OCI-LY1 (cell line): ENCODE results near the gene TTLL11.
A peak's percentile ranks its signal among the peaks of the same experiment; 100 is the strongest.

Source experiments
- H2AFZ ChIP-seq: fragments of 200-600 bp; sonication (generic), shearing (Covaris generic); 2 replicates; pipeline ENCODE4 v1.6.0; 2014; ENCODE audit warnings: antibody characterized with exemption, mild to moderate bottlenecking, low read length
- H3F3A ChIP-seq: fragments of 200-600 bp; sonication (generic), shearing (Covaris generic); 2 replicates; pipeline ENCODE4 v1.6.0; 2014; ENCODE audit warnings: mild to moderate bottlenecking, antibody characterized with exemption, low read length, moderate library complexity; ENCODE audit not compliant: insufficient read depth
- H3K27ac ChIP-seq: fragments of 200-600 bp; sonication (generic); 2 replicates; pipeline ENCODE4 v1.5.1; 2014; ENCODE audit warnings: low read length, mixed run types, mild to moderate bottlenecking, low read depth; ENCODE audit not compliant: poor library complexity, severe bottlenecking
- H3K27me3 ChIP-seq: fragments of 200-600 bp; sonication (generic); 2 replicates; pipeline ENCODE4 v1.6.0; 2014; ENCODE audit warnings: antibody characterized with exemption, mild to moderate bottlenecking, low read length, moderate library complexity; ENCODE audit not compliant: insufficient read depth
- H3K36me3 ChIP-seq: fragments of 200-600 bp; sonication (generic); 2 replicates; pipeline ENCODE4 v1.6.1; 2014; ENCODE audit warnings: mild to moderate bottlenecking, antibody characterized with exemption, low read length, moderate library complexity, mixed read lengths; ENCODE audit not compliant: insufficient read depth
- H3K4me1 ChIP-seq: fragments of 200-600 bp; sonication (generic); 2 replicates; pipeline ENCODE4 v1.5.1; 2014; ENCODE audit warnings: mild to moderate bottlenecking, low read length, moderate library complexity; ENCODE audit not compliant: insufficient read depth, severe bottlenecking
- H3K4me2 ChIP-seq: fragments of 200-600 bp; sonication (generic), shearing (Covaris generic); 2 replicates; pipeline ENCODE4 v1.6.1; 2014; ENCODE audit warnings: low read length
- H3K4me3 ChIP-seq: fragments of 200-600 bp; sonication (generic); 2 replicates; pipeline ENCODE4 v1.5.1; 2014; ENCODE audit warnings: low read length, low read depth, mild to moderate bottlenecking, mixed read lengths; ENCODE audit not compliant: poor library complexity, severe bottlenecking
- H3K79me2 ChIP-seq: fragments of 200-600 bp; shearing (Covaris generic); 2 replicates; pipeline ENCODE4 v1.6.1; 2016; ENCODE audit warnings: mixed run types, low read length, mixed read lengths; ENCODE audit not compliant: insufficient read depth
- H3K9ac ChIP-seq: fragments of 200-600 bp; sonication (generic), shearing (Covaris generic); 2 replicates; pipeline ENCODE4 v1.6.1; 2014; ENCODE audit warnings: mild to moderate bottlenecking, low read length, mixed read lengths
- H3K9me2 ChIP-seq: fragments of 200-600 bp; sonication (generic), shearing (Covaris generic); 2 replicates; pipeline ENCODE4 v1.6.1; 2014; ENCODE audit warnings: low read depth, mild to moderate bottlenecking, low read length, mixed read lengths
- H3K9me3 ChIP-seq: fragments of 200-600 bp; shearing (Covaris generic); 2 replicates; pipeline ENCODE4 v1.6.1; 2014; ENCODE audit warnings: low read length, mixed read lengths
- H4K20me1 ChIP-seq: fragments of 200-600 bp; sonication (generic), shearing (Covaris generic); 2 replicates; pipeline ENCODE4 v1.6.0; 2016; ENCODE audit warnings: mild to moderate bottlenecking, low read length; ENCODE audit not compliant: insufficient read depth
- EZH2 ChIP-seq: fragments of 200-600 bp; sonication (generic), shearing (Covaris generic); IDR thresholded peaks from 2 replicates; pipeline ENCODE4 v1.8.0; 2017; ENCODE audit warnings: borderline replicate concordance, mixed run types, mild to moderate bottlenecking, antibody characterized with exemption, low read length, moderate library complexity, mixed read lengths
- TF ChIP-seq, protein P1 (sequence below): fragments of 200-600 bp; sonication (generic), shearing (Covaris generic); IDR thresholded peaks from 2 replicates; pipeline ENCODE4 v1.5.1; 2017; ENCODE audit warnings: mild to moderate bottlenecking, antibody characterized with exemption, low read length, moderate library complexity, mixed read lengths

TTLL11 gene

DNA sequence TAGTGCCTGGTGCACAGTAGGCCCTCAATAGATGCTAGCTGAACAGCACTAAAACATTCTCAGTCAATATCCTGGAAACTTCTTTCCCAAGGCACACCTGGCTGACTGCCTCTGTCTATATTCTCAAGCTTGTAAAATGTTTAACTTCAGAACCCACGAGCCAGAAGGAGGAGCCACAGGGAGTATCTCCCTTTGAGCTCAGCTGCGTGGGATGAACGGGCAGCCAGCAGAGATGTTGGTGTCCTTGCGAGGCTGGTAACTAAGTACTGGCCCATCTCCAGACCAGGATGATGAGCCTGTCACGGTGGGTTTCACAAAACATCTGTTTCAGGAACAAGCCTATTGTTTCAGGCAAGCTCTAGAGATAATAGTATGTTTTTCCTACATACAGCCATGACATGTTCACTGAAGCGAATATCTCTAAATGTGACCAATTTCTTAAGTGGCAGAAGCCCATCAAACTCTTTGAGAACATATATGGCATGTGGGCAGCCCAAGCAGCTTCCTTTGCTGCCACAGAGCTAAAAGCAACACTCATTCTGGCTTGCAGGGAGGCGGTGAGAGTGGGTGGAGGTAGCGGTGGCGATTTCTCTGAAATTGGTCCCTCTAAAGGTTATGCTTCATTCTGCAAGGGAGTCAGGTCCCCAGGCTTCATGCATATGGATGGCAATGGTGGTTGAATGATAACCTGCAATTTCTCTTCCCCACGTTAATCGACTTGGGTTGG is 206.2 kb downstream of the TTLL11 start:
- Histone ChIP-seq H4K20me1 (no peaks in the 10 kb centered on the region), H3K27me3 (no peaks in the 10 kb centered on the region), H3K27ac (peak overlapping the region; percentile 90), H3K4me2 (no peak overlapping the region), H2AFZ (no peak overlapping the region), H3K4me1 (peaks cover 60% of the 10 kb centered on the region), H3K9me3 (no peaks in the 10 kb centered on the region), H3K9me2 (no peaks in the 10 kb centered on the region), H3K9ac (no peak overlapping the region; the same call in 1 of the 2 replicates), H3K4me3 (no peak overlapping the region), H3F3A (no peaks in the 10 kb centered on the region), H3K79me2 (no peaks in the 10 kb centered on the region), H3K36me3 (no peaks in the 10 kb centered on the region)
- TF ChIP-seq, protein P1, sequence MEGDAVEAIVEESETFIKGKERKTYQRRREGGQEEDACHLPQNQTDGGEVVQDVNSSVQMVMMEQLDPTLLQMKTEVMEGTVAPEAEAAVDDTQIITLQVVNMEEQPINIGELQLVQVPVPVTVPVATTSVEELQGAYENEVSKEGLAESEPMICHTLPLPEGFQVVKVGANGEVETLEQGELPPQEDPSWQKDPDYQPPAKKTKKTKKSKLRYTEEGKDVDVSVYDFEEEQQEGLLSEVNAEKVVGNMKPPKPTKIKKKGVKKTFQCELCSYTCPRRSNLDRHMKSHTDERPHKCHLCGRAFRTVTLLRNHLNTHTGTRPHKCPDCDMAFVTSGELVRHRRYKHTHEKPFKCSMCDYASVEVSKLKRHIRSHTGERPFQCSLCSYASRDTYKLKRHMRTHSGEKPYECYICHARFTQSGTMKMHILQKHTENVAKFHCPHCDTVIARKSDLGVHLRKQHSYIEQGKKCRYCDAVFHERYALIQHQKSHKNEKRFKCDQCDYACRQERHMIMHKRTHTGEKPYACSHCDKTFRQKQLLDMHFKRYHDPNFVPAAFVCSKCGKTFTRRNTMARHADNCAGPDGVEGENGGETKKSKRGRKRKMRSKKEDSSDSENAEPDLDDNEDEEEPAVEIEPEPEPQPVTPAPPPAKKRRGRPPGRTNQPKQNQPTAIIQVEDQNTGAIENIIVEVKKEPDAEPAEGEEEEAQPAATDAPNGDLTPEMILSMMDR = no peak
- no peak for TF ChIP-seq EZH2

GRCh38 chr9:121885345-121885901 is 207.7 kb downstream of the TTLL11 start:
- Histone ChIP-seq H3K79me2 (no peaks in the 10 kb centered on the region), H3K9me2 (no peaks in the 10 kb centered on the region), H2AFZ (no peak overlapping the region), H3K27ac (peak overlapping the region; percentile 90), H3F3A (no peaks in the 10 kb centered on the region), H3K9ac (peak overlapping the region; percentile 67; the same call in 1 of the 2 replicates), H3K27me3 (no peaks in the 10 kb centered on the region), H3K9me3 (no peaks in the 10 kb centered on the region), H3K4me1 (peaks cover 75% of the 10 kb centered on the region), H3K36me3 (no peaks in the 10 kb centered on the region), H3K4me2 (peak overlapping the region; percentile 74; the same call in 1 of the 2 replicates), H4K20me1 (no peaks in the 10 kb centered on the region), H3K4me3 (peak overlapping the region; percentile 41)
- TF ChIP-seq EZH2 = no peak
- TF ChIP-seq, protein P1 = no peak

DNA sequence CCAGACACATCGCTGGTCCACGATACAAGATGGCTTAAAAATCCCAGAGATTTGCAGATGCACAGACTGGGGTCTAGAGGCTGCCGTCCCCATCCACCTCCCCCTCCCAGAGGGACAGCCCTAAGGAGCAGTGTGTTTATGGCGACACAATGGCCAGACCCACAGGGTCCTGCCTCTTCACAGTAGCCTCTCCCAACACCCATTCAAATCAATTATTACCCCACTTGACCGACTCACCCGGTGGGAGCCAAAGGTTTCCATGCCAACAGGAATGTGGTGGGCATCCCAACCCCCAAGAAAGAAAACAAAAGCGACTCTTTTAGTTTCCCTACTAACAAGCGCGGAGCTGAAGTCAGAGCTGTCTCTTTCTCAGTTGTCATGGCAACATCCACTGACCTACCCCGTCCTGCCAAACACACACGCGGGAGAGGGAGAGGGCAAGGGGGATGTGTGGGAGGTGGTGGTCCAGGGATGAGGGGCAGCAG is 209.0 kb downstream of the TTLL11 start:
- peak overlapping the region; percentile 74 for H3K4me2 ChIP-seq
- no peaks in the 10 kb centered on the region for H3F3A ChIP-seq
- H3K36me3 ChIP-seq = no peaks in the 10 kb centered on the region
- H4K20me1 ChIP-seq = no peaks in the 10 kb centered on the region
- peak overlapping the region; percentile 67 for H3K9ac ChIP-seq
- no peaks in the 10 kb centered on the region for H3K79me2 ChIP-seq
- peak overlapping the region; percentile 41 for H3K4me3 ChIP-seq
- H3K9me3 ChIP-seq = no peaks in the 10 kb centered on the region
- H3K4me1 ChIP-seq = peaks cover 81% of the 10 kb centered on the region
- no peak for TF ChIP-seq EZH2
- TF ChIP-seq, protein P1 = no peak
- H3K27me3 ChIP-seq = no peaks in the 10 kb centered on the region
- peak overlapping the region; percentile 22; the same call in 1 of the 2 replicates for H2AFZ ChIP-seq
- peak overlapping the region; percentile 90 for H3K27ac ChIP-seq
- H3K9me2 ChIP-seq = no peaks in the 10 kb centered on the region
